ENCODE measurements around the gene LMTK2.

GRCh38 chr7:98133181-98133580, 26.5 kb downstream of the LMTK2 start:
- TF ChIP-seq EZH2phosphoT487 (IDR thresholded peaks at IDR 0.05; ENCODE audit: insufficient read depth, low read depth) (no peak), EZH2 (IDR thresholded peaks at IDR 0.05; ENCODE audit: insufficient read depth, poor library complexity, severe bottlenecking) (no peak)
